ENCODE results near the gene MACROD2. TPM values are rescaled to one million over a fixed set of nuclear protein-coding genes. Genes with fewer than 3 reads are reported as not detected.

The MACROD2 gene
- total RNA-seq, 4 donors from 2014 or later = 2.1 to 28.1 (median 12.6) TPM

DNA sequence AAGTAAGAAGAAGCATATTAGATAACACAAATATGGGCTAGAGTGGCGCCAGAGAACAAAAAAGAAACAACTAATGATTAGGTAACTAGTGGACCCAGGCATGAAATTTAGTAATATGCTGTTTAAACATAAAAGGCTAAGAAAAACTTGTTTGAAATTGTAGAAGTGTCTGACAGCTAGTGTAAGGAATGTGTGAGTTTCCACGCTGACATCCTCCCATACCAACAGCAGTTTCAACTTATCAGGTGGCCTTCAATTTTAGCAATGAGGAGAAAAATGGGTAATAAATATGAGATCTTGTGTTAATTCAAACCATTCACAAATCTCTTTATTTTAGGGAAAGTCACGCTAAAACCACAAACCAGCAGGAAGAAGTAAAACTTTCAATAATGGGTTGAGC, 782.3 kb downstream of the MACROD2 start:
- intact Hi-C loops (cut with DNase I; ENCODE audit: low total_unique reads) = no loop called here
- H3K4me3 ChIP-seq = no peak overlapping the region
- no peaks in the 10 kb centered on the region for H3K9me3 ChIP-seq
- no peak overlapping the region for H3K27ac ChIP-seq
- no peaks in the 10 kb centered on the region for H3K27me3 ChIP-seq
- no peaks in the 10 kb centered on the region for H3K4me1 ChIP-seq
- H3K36me3 ChIP-seq = no peaks in the 10 kb centered on the region
- no peak for DNase-seq
- TF ChIP-seq, protein P1, sequence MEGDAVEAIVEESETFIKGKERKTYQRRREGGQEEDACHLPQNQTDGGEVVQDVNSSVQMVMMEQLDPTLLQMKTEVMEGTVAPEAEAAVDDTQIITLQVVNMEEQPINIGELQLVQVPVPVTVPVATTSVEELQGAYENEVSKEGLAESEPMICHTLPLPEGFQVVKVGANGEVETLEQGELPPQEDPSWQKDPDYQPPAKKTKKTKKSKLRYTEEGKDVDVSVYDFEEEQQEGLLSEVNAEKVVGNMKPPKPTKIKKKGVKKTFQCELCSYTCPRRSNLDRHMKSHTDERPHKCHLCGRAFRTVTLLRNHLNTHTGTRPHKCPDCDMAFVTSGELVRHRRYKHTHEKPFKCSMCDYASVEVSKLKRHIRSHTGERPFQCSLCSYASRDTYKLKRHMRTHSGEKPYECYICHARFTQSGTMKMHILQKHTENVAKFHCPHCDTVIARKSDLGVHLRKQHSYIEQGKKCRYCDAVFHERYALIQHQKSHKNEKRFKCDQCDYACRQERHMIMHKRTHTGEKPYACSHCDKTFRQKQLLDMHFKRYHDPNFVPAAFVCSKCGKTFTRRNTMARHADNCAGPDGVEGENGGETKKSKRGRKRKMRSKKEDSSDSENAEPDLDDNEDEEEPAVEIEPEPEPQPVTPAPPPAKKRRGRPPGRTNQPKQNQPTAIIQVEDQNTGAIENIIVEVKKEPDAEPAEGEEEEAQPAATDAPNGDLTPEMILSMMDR (IDR thresholded peaks at IDR 0.05) = no peak
- TF ChIP-seq POLR2A (IDR thresholded peaks at IDR 0.05) = no peak

DNA sequence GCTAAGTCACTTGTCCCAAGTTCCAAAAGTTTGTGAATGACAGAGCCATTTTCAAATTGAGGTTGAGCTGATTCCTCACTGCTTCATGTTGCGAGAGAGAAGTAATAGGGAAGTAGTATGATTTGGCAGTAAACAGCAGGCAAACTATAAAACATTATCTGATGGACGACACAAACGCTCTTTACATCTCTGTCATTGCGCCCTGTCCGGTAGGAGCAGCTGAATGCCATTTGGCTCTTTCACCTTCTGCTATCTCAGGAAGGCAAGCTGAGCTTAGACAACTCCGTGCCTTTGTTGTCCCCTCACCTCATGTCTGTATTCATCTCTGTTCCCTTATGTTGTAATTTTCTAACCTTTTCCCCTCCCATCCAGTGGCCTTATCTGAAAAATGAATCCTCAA, 782.8 kb downstream of the MACROD2 start:
- intact Hi-C loops (cut with DNase I; ENCODE audit: low total_unique reads) = no loop called here
- no peak for TF ChIP-seq POLR2A (IDR thresholded peaks at IDR 0.05)
- TF ChIP-seq, protein P1 (IDR thresholded peaks at IDR 0.05) = no peak
- Histone ChIP-seq H3K4me1 (no peaks in the 10 kb centered on the region), H3K36me3 (no peaks in the 10 kb centered on the region), H3K9me3 (no peaks in the 10 kb centered on the region), H3K27ac (no peak overlapping the region), H3K27me3 (no peaks in the 10 kb centered on the region), H3K4me3 (no peak overlapping the region)
- no peak for DNase-seq

DNA sequence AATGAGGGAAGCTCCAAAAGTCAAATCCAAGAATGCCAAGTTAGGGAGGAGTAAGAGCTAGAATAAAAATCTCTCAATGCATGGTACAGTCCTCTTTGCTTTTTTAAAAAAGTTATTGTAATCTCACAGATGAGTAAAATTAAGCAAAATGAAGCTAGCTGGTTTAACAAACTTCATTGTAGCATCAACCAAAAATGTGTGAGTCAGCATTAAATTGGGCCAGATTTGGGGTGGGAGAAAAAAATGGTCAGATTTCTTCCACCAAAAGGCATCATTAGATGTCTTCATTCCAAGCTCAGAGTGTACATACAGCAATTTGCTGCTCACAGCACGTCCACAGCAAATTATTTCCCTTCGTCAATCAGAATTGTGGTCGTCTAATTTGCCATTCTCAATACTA, 783.6 kb downstream of the MACROD2 start:
- no peaks in the 10 kb centered on the region for H3K27me3 ChIP-seq
- no peaks in the 10 kb centered on the region for H3K4me1 ChIP-seq
- no peak overlapping the region for H3K27ac ChIP-seq
- no peak for DNase-seq
- H3K9me3 ChIP-seq = no peaks in the 10 kb centered on the region
- intact Hi-C loops (cut with DNase I; ENCODE audit: low total_unique reads) = no loop called here
- no peak overlapping the region for H3K4me3 ChIP-seq
- H3K36me3 ChIP-seq = no peaks in the 10 kb centered on the region
- TF ChIP-seq, protein P1 (IDR thresholded peaks at IDR 0.05) = no peak
- TF ChIP-seq POLR2A (IDR thresholded peaks at IDR 0.05) = no peak

DNA sequence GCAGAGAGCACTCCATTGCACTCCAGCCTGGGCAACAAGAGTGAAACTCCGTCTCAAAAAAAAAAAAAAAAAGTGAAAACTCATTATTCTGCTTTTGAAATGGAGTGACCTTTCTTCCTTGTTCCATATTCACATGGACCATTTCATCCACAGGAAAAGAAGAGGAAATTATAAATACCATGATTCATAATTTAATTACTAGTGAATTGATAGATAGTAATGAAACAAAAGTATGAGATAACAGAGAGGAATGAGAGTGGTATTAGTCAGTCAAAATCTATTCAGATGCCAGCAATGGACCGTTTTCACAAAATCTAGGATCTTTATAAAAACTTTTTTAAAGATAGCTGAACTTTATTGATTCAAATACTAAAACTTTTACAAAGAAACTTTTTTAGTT, 785.2 kb downstream of the MACROD2 start:
- H3K36me3 ChIP-seq = no peaks in the 10 kb centered on the region

DNA sequence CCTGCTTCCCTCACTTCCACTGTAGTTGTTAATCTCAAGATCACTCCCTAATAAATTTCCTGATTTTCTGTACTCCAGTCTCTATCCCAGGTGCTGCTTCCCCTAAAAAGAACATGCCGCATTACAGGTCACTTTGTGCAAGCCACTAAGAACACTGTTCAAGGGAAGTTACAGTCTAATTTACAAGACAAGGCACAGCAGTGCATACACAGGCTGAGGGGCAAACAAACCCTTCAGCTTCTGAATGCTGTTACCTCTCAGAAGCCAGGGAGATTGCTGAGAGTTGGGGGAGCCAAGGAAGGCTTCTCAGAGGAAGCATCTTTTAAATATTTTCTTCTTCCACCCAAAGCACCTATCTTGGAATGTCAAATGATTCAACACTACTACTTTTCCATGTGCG, 787.4 kb downstream of the MACROD2 start:
- H3K4me3 ChIP-seq = no peak overlapping the region

More for the DNA sequence above, 785.2 kb downstream of the MACROD2 start:
- H3K4me1 ChIP-seq = no peaks in the 10 kb centered on the region
- no peak for DNase-seq
- TF ChIP-seq, protein P1 (IDR thresholded peaks at IDR 0.05) = no peak
- TF ChIP-seq POLR2A (IDR thresholded peaks at IDR 0.05) = no peak
- no peaks in the 10 kb centered on the region for H3K27me3 ChIP-seq
- no peak overlapping the region for H3K27ac ChIP-seq
- no peaks in the 10 kb centered on the region for H3K9me3 ChIP-seq
- intact Hi-C loops (cut with DNase I; ENCODE audit: low total_unique reads) = no loop called here
- H3K4me3 ChIP-seq = no peak overlapping the region

More for the DNA sequence above, 787.4 kb downstream of the MACROD2 start:
- intact Hi-C loops (cut with DNase I; ENCODE audit: low total_unique reads) = no loop called here
- TF ChIP-seq, protein P1 (IDR thresholded peaks at IDR 0.05) = no peak
- TF ChIP-seq POLR2A (IDR thresholded peaks at IDR 0.05) = no peak
- Histone ChIP-seq H3K36me3 (no peaks in the 10 kb centered on the region), H3K4me1 (no peaks in the 10 kb centered on the region), H3K9me3 (no peaks in the 10 kb centered on the region), H3K27me3 (no peaks in the 10 kb centered on the region), H3K27ac (no peak overlapping the region)
- no peak for DNase-seq

Data from uterus (tissue), 4 donors.